Keratinocyte (primary cell): ENCODE data around the gene CATSPER1. TPM values are rescaled to one million over a fixed set of nuclear protein-coding genes. Genes with fewer than 3 reads are reported as not detected.
A peak's percentile ranks its signal among the peaks of the same experiment; 100 is the strongest.

Source experiments
- DNase-seq: peaks from one replicate; pipeline ENCODE4 v3.0.0-alpha.2; 2011; ENCODE audit warnings: low read depth, missing footprints, low spot score
- FAIRE-seq: peaks from 2 replicates; lab custom pipeline; 2011; peaks lifted over from hg19 to GRCh38; lab: Jason Lieb, UNC
- H2AFZ ChIP-seq: 2 replicates; pipeline ENCODE4 v1.6.0; 2012; ENCODE audit warnings: low read length, control low read depth, inconsistent platforms; ENCODE audit not compliant: control insufficient read depth
- H3K27ac ChIP-seq: 2 replicates; pipeline ENCODE4 v1.5.1; 2011; ENCODE audit warnings: low read length; ENCODE audit not compliant: control insufficient read depth, insufficient read depth
- H3K27me3 ChIP-seq: 3 replicates; pipeline ENCODE4 v1.6.0; 2011; ENCODE audit warnings: low read length; ENCODE audit not compliant: control insufficient read depth, insufficient read depth; ENCODE audit errors: extremely low read depth
- H3K36me3 ChIP-seq, 2 experiments: 2 replicates in 1 of 2; 3 replicates in 1 of 2; pipeline ENCODE4 v1.5.1; 2011; ENCODE audit warnings: low read length in 2 of 2, mild to moderate bottlenecking in 1 of 2; ENCODE audit not compliant: control insufficient read depth in 2 of 2, insufficient read depth in 2 of 2; ENCODE audit errors: extremely low read depth in 1 of 2
- H3K4me1 ChIP-seq: 3 replicates; pipeline ENCODE4 v1.5.1; 2011; ENCODE audit warnings: low read length; ENCODE audit not compliant: control insufficient read depth, insufficient read depth; ENCODE audit errors: extremely low read depth
- H3K4me2 ChIP-seq: 3 replicates; pipeline ENCODE4 v1.6.0; 2011; ENCODE audit warnings: low read depth, low read length; ENCODE audit not compliant: control insufficient read depth, insufficient read depth; ENCODE audit errors: extremely low read depth
- H3K4me3 ChIP-seq, 3 experiments: fragments of 200-600 bp in 1 of 3; sonication (generic) in 1 of 3; 2 replicates in 2 of 3; 3 replicates in 1 of 3; pipeline ENCODE4 v1.5.1; 2011 to 2016; ENCODE audit warnings: low read length in 3 of 3, mild to moderate bottlenecking in 3 of 3, control low read depth in 2 of 3, inconsistent platforms in 1 of 3, low read depth in 1 of 3, mixed read lengths in 1 of 3, mixed run types in 1 of 3, moderate library complexity in 1 of 3; ENCODE audit not compliant: control insufficient read depth in 2 of 3, insufficient read depth in 2 of 3; ENCODE audit errors: extremely low read depth in 1 of 3
- H3K79me2 ChIP-seq: 2 replicates; pipeline ENCODE4 v1.6.0; 2012; ENCODE audit warnings: low read length; ENCODE audit not compliant: control insufficient read depth, insufficient read depth
- H3K9ac ChIP-seq: 3 replicates; pipeline ENCODE4 v1.6.0; 2011; ENCODE audit warnings: low read length; ENCODE audit not compliant: control insufficient read depth, insufficient read depth; ENCODE audit errors: extremely low read depth
- H3K9me1 ChIP-seq: 3 replicates; pipeline ENCODE4 v1.6.0; 2011; ENCODE audit warnings: low read length; ENCODE audit not compliant: control insufficient read depth, insufficient read depth; ENCODE audit errors: extremely low read depth
- H3K9me3 ChIP-seq: 2 replicates; pipeline ENCODE4 v1.5.1; 2012; ENCODE audit warnings: low read depth, low read length; ENCODE audit not compliant: control insufficient read depth
- H4K20me1 ChIP-seq: 3 replicates; pipeline ENCODE4 v1.6.0; 2011; ENCODE audit warnings: low read length; ENCODE audit not compliant: control insufficient read depth, insufficient read depth; ENCODE audit errors: extremely low read depth
- EZH2 ChIP-seq: IDR thresholded peaks from one replicate; pipeline ENCODE4 v1.6.1; 2012; ENCODE audit warnings: inconsistent platforms, mild to moderate bottlenecking, low read length, moderate library complexity
- dilution Hi-C: fragments of 300-500 bp; cut with MboI; formaldehyde crosslinking; loops from one replicate; pipeline ENCODE4 v1.7.0; 2020; ENCODE audit warnings: low sequenced_read_pairs; ENCODE audit not compliant: extremely low pct_ligation_motif_present
- polyA plus RNA-seq, 5 experiments: library from polyadenylated mRNA; depleted of rRNA in 3 of 5; stranded (reverse) in 3 of 5; stranded (forward) in 1 of 5; unstranded in 1 of 5; fragments of >200 nt; gene quantifications; 1 replicate in 1 of 5; 2 replicates in 3 of 5; 3 replicates in 1 of 5; pipeline versions ENCODE4 v1.2.1 to v1.2.3, GENCODE V29; 2011 to 2012; ENCODE audit warnings: missing spikeins in 2 of 5, low read depth in 1 of 5, low replicate concordance in 1 of 5
- TF ChIP-seq, protein P1 (sequence below), 3 experiments: IDR thresholded peaks in 1 of 3; conservative IDR thresholded peaks in 1 of 3; optimal IDR thresholded peaks in 1 of 3; 2 replicates in 2 of 3; 3 replicates in 1 of 3; pipeline versions ENCODE3 to v1.5.1; 2011; ENCODE audit warnings: low read length in 3 of 3, mild to moderate bottlenecking in 3 of 3, moderate library complexity in 2 of 3, control low read depth in 1 of 3, inconsistent platforms in 1 of 3; ENCODE audit not compliant: insufficient read depth in 2 of 3; ENCODE audit errors: extremely low read depth in 1 of 3

Gene CATSPER1
- polyA plus RNA-seq, 1 donor (not counting 4 experiments of a cell fraction or from before 2014, with no cell fraction given) = not detected

DNA sequence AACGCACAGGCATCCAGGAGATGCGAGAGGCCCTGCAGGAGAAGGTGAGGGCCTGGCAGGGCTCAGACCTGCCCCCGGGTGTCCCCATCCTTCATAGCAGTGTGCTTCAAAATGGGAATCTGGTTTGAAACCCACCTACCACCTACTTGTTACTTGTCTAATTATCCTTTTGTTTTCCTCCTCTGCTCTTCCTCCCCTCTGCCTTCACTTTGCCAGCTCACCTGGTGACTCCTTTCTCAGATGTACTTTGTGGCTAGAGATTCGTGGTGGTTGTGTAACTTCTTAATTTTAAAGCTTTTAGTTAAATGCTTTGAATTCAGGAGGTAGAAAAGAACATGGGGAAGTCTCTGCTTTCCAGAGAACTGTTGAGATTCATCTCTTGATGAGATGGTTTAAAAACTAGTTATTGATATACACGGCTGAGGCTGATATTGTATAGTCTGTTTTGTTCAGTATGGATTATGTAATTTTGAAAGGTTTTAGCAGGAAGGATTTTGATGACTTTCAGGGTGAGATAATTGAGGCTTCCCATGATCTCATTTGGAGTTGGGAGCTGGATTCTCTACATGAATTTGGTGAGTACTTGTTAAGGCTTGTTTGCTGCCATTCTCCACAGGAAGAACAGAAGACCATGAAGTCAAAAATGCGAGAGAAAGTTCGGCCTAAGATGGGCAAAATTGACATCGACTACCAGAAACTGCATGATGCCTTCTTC lies 33.8 kb upstream of the CATSPER1 start:
- FAIRE-seq = no peak
- H3K36me3 ChIP-seq = peaks cover 60 to 74% of the 10 kb centered on the region in 2 experiments
- DNase-seq = no peak

DNA sequence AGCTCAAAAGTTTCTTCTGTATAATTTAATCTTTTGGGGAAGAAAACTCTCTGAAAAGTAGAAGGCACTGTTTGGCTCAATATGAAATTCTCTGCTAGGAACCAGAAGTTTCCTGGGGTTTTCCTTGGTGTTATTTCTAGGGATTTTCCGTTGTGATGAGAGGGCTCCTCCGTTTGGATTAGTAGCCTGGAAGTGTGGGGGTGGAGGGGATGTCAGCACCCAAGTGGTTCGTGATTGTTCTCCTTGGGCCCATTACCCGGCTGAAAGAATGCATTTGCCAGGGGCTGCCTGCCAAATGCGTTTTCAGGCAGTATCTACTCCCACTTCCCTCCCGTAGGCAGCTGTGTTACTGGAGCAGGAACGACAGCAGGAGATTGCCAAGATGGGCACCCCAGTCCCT lies 30.2 kb upstream of the CATSPER1 start:
- H3K4me2 ChIP-seq = no peak overlapping the region
- peaks cover 42 to 59% of the 10 kb centered on the region in 2 experiments for H3K36me3 ChIP-seq
- H3K4me3 ChIP-seq = no peak overlapping the region
- peaks cover 25% of the 10 kb centered on the region for H3K4me1 ChIP-seq
- no peak overlapping the region for H2AFZ ChIP-seq
- FAIRE-seq (no peak), DNase-seq (no peak)
- H4K20me1 ChIP-seq = no peaks in the 10 kb centered on the region
- H3K79me2 ChIP-seq = peaks cover 37% of the 10 kb centered on the region
- TF ChIP-seq EZH2 = no peak
- TF ChIP-seq, protein P1, sequence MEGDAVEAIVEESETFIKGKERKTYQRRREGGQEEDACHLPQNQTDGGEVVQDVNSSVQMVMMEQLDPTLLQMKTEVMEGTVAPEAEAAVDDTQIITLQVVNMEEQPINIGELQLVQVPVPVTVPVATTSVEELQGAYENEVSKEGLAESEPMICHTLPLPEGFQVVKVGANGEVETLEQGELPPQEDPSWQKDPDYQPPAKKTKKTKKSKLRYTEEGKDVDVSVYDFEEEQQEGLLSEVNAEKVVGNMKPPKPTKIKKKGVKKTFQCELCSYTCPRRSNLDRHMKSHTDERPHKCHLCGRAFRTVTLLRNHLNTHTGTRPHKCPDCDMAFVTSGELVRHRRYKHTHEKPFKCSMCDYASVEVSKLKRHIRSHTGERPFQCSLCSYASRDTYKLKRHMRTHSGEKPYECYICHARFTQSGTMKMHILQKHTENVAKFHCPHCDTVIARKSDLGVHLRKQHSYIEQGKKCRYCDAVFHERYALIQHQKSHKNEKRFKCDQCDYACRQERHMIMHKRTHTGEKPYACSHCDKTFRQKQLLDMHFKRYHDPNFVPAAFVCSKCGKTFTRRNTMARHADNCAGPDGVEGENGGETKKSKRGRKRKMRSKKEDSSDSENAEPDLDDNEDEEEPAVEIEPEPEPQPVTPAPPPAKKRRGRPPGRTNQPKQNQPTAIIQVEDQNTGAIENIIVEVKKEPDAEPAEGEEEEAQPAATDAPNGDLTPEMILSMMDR (optimal IDR thresholded peaks at IDR 0.05 in 1 of 3, IDR thresholded peaks at IDR 0.05 in 1 of 3, conservative IDR thresholded peaks at IDR 0.05 in 1 of 3; ENCODE audit: extremely low read depth in 1 of 3, insufficient read depth in 2 of 3, low read length in 3 of 3) = no peak
- H3K27ac ChIP-seq = peak overlapping the region; percentile 18
- dilution Hi-C loops = no loop called here
- no peaks in the 10 kb centered on the region for H3K9me3 ChIP-seq
- peaks cover 3% of the 10 kb centered on the region for H3K9me1 ChIP-seq
- H3K9ac ChIP-seq = no peak overlapping the region
- H3K27me3 ChIP-seq = no peaks in the 10 kb centered on the region

More for the DNA sequence above, 33.8 kb upstream of the CATSPER1 start:
- H3K27me3 ChIP-seq = no peaks in the 10 kb centered on the region
- peak overlapping the region; percentile 60 for H3K27ac ChIP-seq
- no peaks in the 10 kb centered on the region for H3K9me3 ChIP-seq
- peaks cover 3% of the 10 kb centered on the region for H3K9me1 ChIP-seq
- peak overlapping the region; percentile 42 for H3K9ac ChIP-seq
- dilution Hi-C loops = no loop called here
- H3K4me3 ChIP-seq = no peak overlapping the region
- peaks cover 24% of the 10 kb centered on the region for H3K79me2 ChIP-seq
- H4K20me1 ChIP-seq = no peaks in the 10 kb centered on the region
- no peak overlapping the region for H2AFZ ChIP-seq
- TF ChIP-seq EZH2 = no peak
- TF ChIP-seq, protein P1 (optimal IDR thresholded peaks at IDR 0.05 in 1 of 3, IDR thresholded peaks at IDR 0.05 in 1 of 3, conservative IDR thresholded peaks at IDR 0.05 in 1 of 3; ENCODE audit: extremely low read depth in 1 of 3, insufficient read depth in 2 of 3, low read length in 3 of 3) = no peak
- peak overlapping the region; percentile 52 for H3K4me2 ChIP-seq
- H3K4me1 ChIP-seq = peaks cover 16% of the 10 kb centered on the region
